Stimulated activated CD8-positive, alpha-beta memory T cell treated with anti-CD3 and anti-CD28 coated beads, Interleukin-15, amount 100 ng/mL, for 24 hours (primary cell): ENCODE measurements around the gene DMAC2L.
"Not testable (repeated sequence)": the region's sequence is repeated elsewhere in the genome, so short reads cannot be mapped to it uniquely, and the experiment has no call there.

Experiments used
- DNase-seq: peaks from one replicate; pipeline ENCODE4 v3.0.0-alpha.2; 2020; ENCODE audit warnings: low read depth

The DMAC2L gene, protein sequence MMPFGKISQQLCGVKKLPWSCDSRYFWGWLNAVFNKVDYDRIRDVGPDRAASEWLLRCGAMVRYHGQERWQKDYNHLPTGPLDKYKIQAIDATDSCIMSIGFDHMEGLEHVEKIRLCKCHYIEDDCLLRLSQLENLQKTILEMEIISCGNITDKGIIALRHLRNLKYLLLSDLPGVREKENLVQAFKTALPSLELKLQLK

DNA sequence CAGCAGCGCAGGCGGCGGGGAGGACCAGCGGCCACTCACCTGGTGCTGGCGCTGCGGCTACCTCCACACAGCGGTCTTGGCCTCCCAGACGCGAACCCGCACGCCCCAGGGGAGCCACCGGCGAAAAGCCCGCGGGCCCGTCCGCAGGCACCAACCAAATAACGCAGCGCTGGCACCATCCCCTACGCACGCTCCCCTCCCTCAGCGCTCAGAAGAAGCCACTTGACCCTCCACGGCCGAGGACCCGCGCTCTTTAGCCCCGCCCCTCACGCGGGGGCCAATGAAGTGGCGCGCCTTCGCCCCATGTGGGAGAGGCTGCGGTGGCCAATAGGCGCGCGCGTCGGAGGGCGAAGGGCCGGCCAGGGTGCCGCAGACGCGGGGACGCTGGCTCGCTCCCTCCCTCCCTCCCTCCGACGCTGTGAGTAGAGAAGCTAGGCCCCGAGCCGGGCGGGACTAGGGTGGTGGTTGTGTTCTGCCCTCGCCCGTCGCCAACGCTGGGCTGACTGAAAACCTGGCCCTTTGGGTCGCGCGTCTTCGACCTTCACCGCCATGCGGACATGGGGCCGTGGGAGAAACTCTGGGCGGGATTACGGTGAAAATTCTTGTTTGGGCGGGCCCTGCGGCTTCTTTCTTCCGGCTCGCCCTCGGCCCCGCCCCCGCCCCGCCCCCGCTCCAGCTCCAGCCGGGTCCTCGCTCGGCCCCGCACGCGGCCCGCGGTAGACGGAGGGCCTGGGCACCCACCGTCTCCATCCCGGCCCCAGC, at the start of gene DMAC2L, which contains the start of gene L2HGDH:
Gene DMAC2L (plus strand): TSS at position 353 of the 762 bp plus-strand sequence. CDS start 9,164 bp downstream, outside the sequence.
Gene L2HGDH (minus strand): TSS at position 258 of the 762 bp plus-strand sequence. CDS start 79 bp downstream, at position 179.
- DNase-seq = peak; percentile 79

DNA sequence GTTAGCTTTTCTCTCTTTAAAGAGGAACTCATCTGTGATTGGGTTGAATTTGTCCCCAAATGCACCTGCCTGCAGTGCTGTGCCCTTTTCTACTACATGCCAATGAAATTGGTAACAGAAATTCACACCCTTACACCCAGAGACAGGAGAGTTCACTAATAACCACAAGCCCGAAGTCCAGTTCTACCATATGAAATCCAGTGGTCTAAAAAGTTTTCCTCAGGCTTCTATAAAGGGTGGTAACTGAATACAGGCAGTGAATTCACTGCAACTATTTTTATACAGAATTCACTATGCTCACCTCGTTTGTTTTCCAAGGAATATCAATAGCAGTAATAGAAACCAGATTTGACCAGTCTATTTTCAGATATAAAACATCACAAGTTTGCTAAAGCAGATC, 49.3 kb upstream of the DMAC2L start:
- no peak for DNase-seq

DNA sequence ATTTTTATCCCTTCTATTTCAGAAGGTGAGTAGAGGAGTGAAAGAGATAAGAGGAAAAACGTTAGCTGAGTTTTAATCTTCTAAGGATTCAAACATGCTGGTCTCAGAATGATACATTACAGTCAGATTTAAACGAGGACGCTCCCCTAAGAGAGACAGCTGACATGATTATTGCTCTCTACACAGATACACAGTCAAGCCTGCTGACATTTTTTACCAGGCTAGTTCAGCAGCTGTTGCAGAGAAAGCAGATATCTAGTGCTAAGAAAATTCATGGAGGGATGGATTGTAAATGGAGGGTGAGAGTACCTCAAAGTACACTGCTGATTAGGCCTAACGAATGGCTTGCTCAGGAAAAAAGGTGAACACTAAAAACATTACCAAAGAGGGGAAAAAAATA, 48.8 kb upstream of the DMAC2L start:
- DNase-seq = no peak

DNA sequence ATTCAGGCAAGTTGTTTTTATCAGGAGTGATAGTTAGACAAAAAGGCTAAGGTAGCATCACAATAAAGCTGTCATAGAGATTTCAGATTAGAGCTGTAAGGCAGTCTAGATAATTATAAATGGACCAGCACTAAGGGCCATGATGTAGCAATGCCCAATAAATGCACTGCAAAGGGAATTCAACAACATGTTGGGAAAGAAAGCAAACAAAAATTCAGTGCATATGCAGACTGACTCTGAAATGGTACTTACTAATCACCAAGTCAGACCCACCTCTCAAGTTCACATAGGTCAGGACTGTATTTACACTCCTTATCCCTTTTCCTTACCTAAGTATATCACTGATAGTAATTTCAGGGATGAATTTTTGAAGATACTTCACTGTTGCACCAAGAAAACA, 47.1 kb upstream of the DMAC2L start:
- no peak for DNase-seq

DNA sequence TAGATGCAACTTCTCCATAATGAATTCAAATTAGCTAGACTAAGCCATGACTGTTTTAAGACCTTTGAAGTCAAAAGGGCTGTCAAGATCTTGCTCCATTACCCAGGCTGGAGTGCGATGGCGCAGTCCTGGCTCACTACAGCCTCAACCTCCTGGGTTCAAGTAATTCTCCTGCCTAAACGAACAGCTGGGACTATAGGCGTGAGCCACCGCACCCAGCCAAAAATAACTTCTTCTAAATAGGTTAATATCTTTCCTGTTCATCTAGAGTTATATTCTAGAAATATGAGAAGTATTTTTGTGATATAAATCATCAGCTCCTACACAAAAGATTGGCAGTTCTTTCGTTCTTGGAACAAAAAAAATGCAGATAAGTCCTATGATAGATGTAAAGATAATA, 41.2 kb upstream of the DMAC2L start:
- no peak for DNase-seq

DNA sequence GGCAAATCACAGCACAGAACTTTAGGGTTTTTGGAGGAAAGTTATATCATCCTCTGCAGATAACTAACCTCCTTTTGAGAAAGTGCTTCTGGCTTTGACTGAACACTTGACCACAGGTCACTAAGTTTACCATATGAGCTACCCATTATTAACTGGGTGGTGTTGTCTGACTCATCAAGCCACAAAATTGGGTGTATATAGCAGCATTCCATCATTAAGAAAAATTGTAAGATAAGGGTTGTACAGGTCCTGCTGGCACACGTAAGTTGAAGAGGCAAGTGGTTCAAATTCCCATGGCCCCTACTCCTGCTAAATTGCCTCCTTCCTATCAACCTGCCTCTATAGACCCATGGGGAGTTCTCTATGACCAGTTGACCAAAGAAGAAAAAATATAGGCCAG, 39.6 kb upstream of the DMAC2L start:
- DNase-seq = no peak

DNA sequence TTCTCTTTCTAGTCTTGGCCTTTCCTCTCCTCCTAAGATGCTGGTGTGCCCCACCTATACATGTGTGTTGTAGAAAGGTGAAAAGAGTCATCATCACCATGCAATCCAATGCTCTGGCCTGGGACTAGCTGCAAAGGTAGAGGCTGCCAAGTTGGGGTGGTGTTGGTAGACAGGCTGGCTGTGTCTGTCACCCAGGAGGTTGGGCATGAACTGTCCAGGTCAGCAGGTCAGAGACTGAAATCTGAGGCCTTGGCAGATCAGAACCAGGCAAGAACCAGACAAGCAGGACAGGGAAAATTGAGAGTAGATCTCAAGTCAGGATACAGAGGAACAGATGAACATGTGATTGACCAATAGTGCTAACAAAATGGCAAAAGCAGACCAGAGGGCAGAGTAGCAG, 26.3 kb upstream of the DMAC2L start:
- no peak for DNase-seq

DNA sequence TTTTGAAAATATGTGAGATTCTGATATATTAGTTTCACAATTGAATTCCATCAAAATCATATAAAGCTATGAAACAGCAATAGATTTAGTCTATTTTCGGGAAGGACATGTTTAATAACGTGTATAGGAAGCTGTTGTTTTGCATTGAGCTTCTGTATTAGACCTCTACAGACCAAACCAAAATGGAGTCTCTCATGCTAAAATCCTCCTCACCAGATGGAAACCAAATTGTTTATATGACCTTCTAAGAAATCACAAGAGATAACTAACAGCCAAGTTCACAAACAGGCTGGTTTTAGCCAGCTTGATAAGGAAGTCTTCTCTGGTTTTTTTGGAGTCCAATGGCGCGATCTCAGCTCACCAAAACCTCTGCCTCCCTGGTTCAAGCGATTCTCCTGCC, 24.0 kb upstream of the DMAC2L start:
- DNase-seq = no peak

DNA sequence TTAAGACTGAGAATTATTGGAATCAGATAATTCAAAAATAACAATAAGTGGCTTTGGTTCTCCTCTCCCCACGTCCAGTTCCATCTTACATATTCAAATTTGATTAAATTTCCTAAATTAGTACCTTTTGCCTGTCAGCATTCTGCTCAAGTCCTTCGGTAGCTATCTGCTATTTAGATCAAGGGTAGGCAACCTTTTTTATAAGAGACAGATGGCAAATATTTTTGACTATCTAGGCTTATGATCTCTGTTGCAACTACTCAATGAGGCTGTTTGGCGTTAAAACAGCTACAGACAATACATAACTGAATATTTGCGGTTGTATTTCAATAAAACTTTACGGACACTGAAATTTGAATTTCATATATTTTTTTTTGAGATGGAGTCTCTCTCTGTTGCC, 21.8 kb upstream of the DMAC2L start:
- DNase-seq = no peak

DNA sequence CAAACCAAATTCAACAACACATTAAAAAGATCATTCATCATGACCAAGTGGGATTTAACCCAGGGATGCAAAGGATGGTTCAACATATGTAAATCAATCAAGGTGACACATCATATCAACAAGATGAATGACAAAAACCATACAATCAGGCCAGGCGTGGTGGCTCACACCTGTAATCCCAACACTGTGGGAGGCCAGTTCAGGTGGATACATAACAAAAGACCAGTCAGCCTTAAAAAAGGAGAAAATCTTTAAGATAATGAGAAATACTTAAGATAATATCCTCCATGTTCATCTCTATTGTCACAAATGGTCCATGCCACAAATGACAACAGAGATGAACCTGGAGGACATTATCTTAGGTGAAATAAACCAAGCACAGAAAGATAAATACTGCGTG, 12.5 kb upstream of the DMAC2L start:
- DNase-seq = no peak

DNA sequence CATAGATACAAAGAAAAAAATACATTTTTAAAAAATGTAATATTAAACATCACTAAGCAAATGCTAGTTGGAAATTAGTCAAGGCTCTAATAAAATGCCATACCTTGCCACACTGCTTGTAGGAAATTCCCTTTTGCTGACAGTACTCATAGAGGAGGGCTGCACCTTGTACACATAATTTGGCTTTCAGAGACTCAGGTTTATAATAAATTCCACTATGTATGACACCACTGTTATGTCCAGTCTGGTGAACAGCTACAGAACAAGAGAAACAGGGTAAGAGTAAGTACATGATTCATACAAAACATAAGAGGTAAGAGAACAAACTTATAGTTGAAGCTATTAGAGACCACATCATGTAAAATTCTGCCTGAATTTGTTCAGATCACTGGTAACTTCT, 10.2 kb upstream of the DMAC2L start:
- DNase-seq = no peak

DNA sequence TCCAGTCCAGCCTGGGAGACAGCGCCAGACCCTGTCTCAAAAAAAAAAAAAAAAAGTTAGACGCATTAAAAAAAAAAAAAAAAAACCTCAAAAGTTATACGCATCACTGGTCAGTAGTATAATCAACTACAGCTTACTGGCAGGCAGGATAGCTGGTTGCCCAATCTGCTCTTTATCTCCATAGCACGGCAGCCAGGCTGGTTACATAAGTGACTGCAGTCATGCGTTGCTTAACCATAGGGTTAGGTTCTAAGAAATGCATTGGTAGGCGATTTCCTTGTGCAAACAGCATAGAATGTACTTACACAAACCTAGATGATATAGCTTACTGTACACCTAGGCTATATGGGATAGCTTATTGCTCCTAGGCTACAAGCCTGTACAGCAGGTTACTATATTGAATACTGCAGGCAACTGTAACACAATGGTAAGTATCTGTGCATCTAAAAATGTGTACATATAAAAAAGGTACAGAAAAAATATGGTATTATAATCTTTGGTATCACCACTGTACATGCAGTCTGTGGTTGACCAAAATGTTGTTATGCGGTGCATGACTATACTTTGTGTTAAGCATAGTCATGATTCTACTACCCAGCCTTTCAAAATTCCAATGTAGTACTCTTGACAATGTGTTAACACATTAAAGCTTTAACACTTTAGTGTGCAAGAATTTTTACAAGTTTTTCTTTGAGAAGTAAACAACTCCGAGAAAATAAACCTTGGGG, 8.2 kb upstream of the DMAC2L start:
- no peak for DNase-seq

DNA sequence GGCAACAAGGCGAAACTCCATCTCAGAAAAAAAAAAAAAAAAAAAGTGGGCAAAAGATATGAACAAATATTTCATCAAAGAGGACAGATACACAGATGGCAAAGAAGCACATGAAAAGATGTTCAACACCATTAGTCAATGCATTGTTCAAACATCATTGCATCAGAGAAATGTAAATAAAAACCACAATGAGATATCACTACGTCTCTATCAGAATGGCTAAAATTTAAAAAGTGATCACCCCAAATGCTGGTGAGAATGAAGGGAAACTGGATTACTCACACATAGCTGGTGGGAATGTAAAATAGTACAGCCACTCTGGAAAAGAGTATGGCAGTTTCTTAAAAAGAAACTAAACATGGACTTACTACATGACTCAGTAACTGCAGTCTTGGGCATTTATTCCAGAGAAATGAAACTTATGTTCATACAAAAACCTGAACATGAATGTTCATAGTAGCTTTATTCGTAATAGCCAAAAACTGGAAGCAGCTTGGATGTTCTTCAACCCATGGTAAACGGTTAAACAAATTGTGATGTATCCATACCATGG, 3.7 kb upstream of the DMAC2L start:
- DNase-seq = no peak

DNA sequence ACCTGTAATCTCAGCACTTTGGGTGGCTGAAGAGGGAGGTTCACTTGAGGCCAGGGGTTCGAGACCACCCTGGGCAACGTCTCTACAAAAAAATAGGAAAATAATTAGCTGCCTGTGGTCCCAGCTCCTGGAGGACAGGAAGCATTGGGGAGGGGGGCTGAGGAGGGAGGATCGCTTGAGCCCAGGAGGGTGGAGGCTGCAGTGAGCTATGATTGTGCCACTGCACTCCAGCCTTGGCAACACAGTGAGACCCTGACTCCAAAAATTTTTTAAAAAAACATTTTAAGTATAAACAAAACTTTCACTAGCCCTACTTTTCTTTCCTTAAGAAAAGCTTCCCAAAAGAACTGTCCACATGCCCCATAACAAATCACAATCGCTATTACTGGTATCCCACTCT, 1.7 kb upstream of the DMAC2L start:
- DNase-seq = no peak

DNA sequence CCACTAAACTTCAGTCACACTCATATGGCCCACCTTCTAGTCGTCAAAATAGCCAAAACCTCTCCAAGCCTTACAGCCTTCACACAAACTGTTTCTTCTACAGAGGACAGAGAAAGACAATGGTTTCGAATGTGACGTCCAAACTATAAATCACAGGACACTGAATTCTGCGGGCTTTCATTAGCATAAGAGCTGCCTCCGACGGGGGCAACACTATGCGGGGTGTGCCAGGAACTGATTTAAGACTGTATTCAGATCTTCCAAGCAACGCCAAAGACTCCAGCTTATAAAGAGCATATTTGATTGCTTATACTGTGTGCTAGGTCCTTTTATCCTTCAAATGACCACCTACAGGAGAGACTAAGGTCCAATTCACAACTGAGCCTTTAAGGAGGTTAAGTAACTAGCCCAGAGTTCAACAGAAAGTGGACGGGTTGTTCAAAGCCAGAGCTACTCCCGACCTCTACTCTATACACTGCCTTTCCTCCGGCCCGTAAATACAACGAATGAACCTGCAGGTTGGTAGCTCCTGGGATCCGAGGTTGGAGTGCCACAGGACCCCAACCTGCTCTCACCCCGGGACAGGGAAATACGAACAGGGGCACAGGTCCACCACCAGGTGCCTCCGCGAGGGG, 670 bp upstream of the DMAC2L start:
- DNase-seq = no peak

DNA sequence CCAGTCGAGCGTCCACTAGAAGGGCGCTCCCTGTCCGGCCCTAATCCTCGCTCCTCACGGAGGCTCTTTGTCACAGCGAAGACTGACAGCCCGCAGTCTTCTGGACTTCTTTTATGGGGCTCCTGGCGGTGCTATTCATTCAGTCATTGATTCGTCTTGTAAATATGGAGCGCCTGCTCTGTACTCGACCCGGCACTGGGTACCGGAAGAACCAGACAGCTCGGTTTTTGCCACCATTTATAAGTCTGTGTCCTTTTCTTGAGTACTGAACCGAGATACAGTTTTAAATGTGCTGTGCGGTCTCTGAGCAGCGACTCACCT, 570 bp downstream of the DMAC2L start:
- DNase-seq = no peak

DNA sequence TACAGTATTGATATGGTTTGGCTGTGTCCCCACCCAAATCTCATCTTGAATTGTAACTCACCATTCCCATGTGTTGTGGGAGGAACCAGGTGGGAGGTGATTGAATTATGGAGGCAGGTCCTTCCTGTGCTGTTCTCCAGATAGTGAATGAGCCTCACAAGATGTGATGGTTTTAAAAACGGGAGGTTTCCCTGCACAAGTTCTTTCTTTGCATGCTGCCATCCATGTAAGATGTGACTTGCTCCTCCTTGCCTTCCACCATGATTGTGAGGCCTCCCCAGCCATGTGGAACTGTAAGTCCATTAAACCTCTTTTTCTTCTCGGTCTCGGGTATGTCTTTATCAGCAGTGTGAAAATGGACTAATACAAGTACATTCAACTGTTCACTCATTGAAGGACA, 2.0 kb downstream of the DMAC2L start:
- not testable (repeated sequence) for DNase-seq

DNA sequence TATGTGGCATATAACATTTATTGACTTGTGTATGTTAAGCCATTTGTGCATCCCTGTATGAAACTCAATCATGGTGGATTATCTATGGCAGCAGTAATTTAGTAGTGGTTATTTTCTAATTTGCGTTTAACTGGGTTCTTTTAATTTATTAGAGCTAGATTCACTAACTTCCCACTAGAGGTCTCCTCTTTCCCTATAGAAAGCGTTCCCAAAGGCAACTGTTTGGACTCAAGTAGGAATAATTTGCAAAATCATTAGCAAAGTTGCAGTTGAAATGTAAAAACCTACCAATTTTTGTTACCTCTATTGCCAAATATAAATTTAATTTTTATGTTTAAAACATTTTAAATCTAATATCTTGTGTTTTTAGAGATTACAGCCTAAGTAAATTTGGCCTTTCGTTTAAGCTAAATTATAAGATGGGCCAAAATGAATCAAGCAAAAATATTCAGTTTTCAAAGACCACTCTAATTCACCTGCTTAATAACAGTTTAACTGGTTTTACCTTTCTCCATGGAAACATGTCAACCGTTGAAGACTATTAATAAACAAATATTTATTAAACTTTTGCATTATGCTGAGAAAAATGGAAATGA, 6.0 kb downstream of the DMAC2L start:
- DNase-seq = no peak

DNA sequence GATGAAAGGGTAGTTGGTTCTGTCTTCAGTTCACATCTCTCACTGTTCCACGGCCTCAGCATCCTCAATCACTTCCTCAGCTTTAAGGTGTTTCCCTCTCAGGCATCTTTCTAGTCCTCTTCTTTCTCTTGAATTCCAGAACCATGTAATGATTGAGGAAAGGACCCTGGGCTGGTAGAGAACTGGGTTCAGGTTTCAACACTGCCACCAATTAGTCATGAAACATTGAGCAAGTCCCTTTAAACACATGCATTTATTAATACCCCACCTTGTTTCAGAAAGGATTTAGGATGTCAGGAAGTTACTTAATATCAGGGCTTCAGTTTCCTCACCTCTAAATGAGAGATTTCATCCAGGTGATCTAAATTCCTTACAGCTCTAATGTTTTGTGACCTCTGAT, 7.2 kb downstream of the DMAC2L start:
- no peak for DNase-seq

DNA sequence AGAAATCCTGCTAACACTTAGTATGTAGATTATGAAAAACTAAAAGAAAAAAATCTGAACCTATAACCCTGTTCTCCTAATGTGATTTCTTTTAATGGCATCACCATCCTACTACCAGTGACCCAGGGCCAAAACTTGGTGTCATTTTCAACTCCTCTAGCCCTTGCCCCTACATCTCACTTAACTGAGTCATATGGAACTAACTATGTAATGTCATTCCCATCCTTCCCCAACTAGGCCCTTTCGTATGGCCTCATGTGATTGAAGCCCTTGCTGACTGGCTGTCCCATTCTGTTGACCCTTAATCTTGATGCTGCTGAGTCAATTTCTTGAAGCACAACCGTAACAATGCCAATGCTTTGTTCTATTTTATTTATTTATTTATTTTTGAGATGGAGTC, 7.6 kb downstream of the DMAC2L start:
- no peak for DNase-seq

DNA sequence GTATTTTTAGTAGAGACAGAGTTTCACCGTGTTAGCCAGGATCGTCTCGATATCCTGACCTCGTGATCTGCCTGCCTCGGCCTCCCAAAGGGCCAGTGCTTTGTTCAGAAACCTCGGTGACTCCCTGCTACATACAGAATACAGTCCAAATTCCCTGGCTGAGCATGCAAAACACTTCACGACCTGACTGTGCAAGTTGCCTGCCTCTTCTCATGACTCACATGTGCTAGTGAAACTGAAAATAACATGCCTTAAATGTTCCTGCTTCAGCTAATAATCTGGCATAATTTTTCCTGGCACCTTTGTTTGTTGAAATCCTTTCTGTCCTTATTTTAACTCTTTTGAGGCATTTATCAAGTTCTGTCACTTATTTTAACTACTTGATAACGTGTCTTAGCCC, 8.2 kb downstream of the DMAC2L start:
- no peak for DNase-seq

DNA sequence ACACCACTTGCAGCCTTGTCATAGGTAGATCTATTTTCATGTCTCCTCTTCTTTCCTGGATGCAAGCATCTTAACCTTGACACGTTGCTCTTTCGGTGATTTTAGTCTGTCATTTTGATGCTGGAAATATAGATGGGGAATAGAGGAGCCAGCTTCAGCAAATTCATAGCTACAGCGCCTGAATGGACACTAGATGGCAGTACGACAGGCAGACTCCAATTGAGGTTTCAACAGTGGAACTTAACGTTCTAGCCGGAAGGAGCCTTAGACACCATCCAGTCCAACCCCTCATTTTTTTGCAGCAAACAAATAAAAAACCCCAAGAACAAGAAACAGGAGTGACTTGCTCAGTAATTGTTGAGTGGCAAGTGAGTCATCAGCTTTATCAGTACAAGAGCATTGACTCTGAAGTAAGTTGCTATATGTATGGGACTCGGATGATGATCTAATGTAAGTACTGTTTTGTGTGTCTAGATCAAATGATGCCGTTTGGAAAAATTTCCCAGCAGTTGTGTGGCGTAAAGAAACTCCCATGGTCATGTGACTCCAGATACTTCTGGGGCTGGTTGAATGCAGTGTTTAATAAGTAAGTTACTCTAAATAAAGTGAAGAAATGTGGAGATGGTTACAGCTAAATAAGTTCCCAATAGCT, 9.0 kb downstream of the DMAC2L start:
- no peak for DNase-seq
